GM19455 (cell line): Measurements from ENCODE around the gene LAMC1.

Experiments used
- ATAC-seq: cut with Tn5 transposase; IDR thresholded peaks from one replicate; pipeline ENCODE4 v1.9.1; 2021; ENCODE audit not compliant: unreplicated experiment

Gene LAMC1

GRCh38 chr1:183075861-183076260 lies 52.6 kb downstream of the LAMC1 start:
- no peak for ATAC-seq

- no peak for ATAC-seq
These were observed 53.9 kb downstream of the LAMC1 start for GRCh38 chr1:183077097-183077496.

- no peak for ATAC-seq
These were observed 56.6 kb downstream of the LAMC1 start for GRCh38 chr1:183079712-183080388.

DNA sequence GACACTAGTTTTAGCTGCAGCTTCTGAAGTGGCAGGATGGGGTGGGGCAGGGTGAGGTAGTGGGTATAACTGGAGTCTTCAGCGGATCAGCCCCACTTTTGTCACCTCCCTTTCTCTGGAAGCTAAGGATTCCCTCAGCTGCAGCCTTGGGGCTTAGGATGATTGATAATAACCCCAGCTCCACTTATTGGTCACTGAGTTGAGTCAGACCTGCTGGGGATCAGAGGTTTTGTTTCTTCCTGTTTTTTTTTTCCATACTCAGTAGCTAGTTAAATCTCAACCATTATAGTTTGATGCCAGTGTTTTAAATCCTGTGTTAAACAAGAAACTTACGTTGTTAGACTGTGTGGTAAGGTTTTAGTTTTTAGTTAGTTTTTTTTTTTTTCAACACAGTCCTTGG lies 57.2 kb downstream of the LAMC1 start:
- no peak for ATAC-seq

GRCh38 chr1:183081402-183082120 lies 58.3 kb downstream of the LAMC1 start:
- ATAC-seq: no peak

DNA sequence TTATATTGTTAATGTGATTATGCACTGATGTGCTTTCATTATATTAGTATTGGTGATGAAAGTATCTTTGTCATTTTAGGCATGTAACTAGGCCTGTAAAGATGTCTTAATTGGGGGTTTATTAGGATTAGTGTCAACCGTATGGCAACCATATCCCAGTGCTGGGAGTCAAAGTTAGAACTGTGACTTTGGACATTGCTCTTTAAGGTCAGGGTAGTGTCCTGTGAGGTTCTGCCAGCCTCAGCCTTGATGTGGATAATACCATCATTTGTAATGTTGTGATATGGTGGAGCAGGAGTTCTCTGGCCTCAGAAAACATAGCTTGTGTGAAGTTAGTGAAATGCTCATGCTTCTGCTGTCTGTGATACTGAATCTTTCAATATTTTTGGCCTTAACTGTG lies 59.4 kb downstream of the LAMC1 start:
- ATAC-seq: no peak

- no peak for ATAC-seq
These were observed 63.8 kb downstream of the LAMC1 start for GRCh38 chr1:183087001-183087400.

DNA sequence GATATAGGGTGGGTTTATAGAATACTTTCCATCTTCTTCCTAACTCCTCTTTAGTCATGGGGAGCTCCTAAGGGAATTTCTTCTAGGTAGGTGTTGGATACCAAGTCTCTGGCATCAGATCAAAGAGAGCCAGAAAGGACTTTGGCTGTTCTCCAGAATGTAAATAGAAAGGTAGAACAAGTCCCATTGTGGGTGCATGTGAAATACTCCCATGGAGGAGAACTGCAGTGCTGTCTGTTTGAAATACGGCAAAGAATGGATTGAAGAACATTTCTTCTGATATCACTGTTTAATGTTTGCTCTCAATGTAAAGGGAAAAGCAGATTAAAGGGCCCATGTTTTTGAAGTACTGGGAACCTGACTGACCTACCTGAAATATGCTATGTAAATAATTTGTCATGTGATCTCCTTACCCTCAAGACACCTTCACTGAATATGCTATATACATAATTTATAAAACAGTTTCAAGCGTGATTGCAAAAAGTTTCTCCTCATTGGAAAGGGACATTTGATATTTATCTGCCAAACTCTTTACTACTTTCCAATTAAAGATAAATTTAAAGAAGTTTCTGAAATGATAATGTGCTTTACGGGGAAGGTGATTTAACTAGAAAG lies 65.9 kb downstream of the LAMC1 start:
- no peak for ATAC-seq

- no peak for ATAC-seq
These were observed 67.3 kb downstream of the LAMC1 start for GRCh38 chr1:183090391-183091006.

- no peak for ATAC-seq
These were observed 68.0 kb downstream of the LAMC1 start for GRCh38 chr1:183091181-183091580.

DNA sequence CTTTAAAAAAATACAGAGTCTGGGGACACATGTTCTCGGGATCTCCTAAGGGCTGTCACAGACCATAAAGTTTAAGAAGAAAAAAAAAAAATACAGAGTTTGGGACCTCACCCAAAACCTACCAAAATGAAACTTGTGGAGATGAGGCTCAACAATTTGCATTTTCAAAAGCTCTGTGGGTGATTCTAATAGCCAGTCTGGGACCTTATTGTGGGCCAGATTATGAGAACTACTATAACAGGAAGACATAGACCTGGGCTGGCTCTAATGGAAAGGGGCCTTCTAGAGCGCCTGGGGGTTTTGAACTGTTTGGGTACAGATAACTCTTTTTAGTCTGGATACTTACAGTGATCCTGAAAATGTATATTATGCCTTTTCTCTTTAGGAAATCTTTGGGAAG lies 69.1 kb downstream of the LAMC1 start:
- ATAC-seq: no peak

GRCh38 chr1:183093066-183093668 lies 69.9 kb downstream of the LAMC1 start:
- ATAC-seq: no peak

DNA sequence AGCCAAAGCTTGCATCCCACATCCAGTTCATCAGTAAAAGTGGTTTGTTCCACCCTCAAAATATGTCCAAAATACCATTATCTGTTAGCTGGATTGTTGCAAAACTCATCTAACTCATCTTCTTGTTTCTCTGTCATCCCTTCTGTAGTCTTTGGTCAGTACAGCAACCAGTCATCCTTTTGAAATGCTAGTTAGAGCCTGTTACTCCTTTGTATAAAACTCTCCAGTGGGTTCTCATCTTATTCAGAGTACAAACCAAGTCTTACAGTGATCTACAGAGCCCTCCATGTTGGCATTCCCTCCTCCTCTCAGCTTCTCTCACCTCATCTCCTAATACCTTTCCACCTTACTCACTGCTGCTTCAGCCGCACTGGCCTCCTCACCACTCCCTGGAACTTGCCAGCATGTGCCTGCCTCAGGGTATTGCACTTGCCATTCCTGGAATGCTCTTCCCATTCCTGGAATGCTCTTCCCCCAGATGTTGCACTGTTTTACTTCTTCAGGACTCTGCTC lies 70.6 kb downstream of the LAMC1 start:
- ATAC-seq: no peak

GRCh38 chr1:183094351-183094750 lies 71.1 kb downstream of the LAMC1 start:
- ATAC-seq: no peak

DNA sequence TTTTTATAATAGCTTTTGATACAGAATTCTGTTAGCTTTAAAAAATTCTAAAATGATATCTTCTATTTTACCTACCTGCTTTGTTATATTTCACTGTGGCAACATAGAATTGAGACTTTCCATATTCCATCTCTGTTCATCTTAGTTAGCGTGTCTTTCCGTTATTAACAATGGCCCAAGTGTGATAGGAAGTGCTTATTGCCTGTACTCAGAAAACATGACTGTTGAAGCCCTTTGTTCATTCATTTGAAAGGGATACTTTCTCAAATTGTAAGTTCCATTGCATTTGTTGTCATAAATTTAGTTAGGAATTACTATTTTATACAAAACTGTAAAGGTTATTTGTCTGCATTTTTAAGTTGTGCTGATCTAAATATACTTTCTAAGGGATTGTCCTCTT lies 73.1 kb downstream of the LAMC1 start:
- ATAC-seq: no peak

- ATAC-seq: no peak
These were observed 73.7 kb downstream of the LAMC1 start for GRCh38 chr1:183096894-183097293.

GRCh38 chr1:183097438-183098051 lies 74.3 kb downstream of the LAMC1 start:
- no peak for ATAC-seq

DNA sequence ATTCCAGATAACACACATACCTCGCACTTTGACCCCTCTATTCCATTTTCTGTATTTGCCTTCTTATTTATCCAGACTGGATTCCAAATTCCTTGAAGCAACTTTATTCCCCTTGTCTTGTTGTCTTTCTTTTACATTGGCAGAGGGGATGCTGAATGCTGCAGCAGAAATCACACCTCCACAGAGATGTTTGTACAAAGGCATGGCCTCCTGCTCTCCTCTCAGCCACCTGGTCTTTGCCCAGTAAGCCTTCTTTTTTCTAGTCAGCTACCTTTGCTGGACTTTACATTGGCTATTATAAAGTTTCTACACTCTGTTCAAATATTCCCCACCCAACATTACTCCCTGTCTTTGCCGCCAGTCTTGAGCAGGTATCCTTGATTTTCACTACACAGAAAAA lies 75.1 kb downstream of the LAMC1 start:
- ATAC-seq: no peak

DNA sequence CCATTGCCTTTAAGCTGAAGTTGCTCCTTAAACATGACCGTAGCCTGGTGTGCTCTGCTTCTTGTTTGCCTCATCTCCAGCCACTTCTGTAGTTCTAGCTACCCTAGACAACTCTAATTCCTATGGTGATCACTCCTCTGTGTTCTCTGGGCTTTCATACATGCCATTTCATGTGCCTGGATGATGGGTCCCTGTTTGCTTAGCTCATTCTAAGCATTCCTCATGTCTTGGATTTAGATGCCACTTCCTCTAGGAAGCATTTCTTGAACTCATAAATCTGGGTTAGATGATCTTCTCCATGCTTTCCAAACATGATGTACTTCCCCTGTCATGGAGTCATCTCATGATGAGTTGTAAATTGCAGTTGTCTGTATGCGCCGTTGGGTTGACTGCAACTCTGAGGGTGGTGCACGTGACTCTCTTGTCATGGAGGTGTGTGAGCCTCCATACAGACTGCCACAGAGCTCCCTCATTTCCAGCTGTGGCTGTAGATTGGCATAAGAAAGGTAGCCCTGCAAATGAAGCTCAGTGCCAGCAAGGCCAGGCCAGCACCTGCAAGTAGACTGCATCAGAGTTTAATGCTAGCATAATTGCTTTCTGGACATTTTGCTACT lies 77.2 kb downstream of the LAMC1 start:
- ATAC-seq: no peak

GRCh38 chr1:183101081-183101480 lies 77.9 kb downstream of the LAMC1 start:
- no peak for ATAC-seq
